Astrocyte (in vitro differentiated cells and primary cell): ENCODE results near the gene PRKCB. TPM values are rescaled to one million over a fixed set of nuclear protein-coding genes. Genes with fewer than 3 reads are reported as not detected.

Experiments used
- DNase-seq: peaks from one replicate; pipeline ENCODE4 v3.0.0-alpha.2; 2010; ENCODE audit warnings: low read depth
- FAIRE-seq: peaks from 2 replicates; lab custom pipeline; 2011; peaks lifted over from hg19 to GRCh38; lab: Jason Lieb, UNC
- H2AFZ ChIP-seq: 2 replicates; pipeline ENCODE4 v1.6.0; 2012; ENCODE audit warnings: low read depth, low read length, inconsistent platforms
- H3K27ac ChIP-seq: 2 replicates; pipeline ENCODE4 v1.5.1; 2011; ENCODE audit warnings: low read depth, low read length, inconsistent platforms
- H3K27me3 ChIP-seq: 2 replicates; pipeline ENCODE4 v1.6.0; 2011; ENCODE audit warnings: low read length, inconsistent platforms; ENCODE audit not compliant: insufficient read depth
- H3K36me3 ChIP-seq: 2 replicates; pipeline ENCODE4 v1.5.1; 2011; ENCODE audit warnings: low read length, inconsistent platforms; ENCODE audit not compliant: insufficient read depth
- H3K4me1 ChIP-seq: 2 replicates; pipeline ENCODE4 v1.5.1; 2011; ENCODE audit warnings: low read length, inconsistent platforms; ENCODE audit not compliant: insufficient read depth
- H3K4me2 ChIP-seq: 2 replicates; pipeline ENCODE4 v1.6.0; 2012; ENCODE audit warnings: low read length, inconsistent platforms
- H3K4me3 ChIP-seq: 2 replicates; pipeline ENCODE4 v1.5.1; 2011; ENCODE audit warnings: low read depth, mild to moderate bottlenecking, low read length, inconsistent platforms; ENCODE audit not compliant: insufficient read depth
- H3K79me2 ChIP-seq: 2 replicates; pipeline ENCODE4 v1.6.0; 2012; ENCODE audit warnings: mild to moderate bottlenecking, low read length, inconsistent platforms; ENCODE audit not compliant: insufficient read depth
- H3K9ac ChIP-seq: 2 replicates; pipeline ENCODE4 v1.6.0; 2012; ENCODE audit warnings: mild to moderate bottlenecking, low read length, inconsistent platforms
- H3K9me3 ChIP-seq: 2 replicates; pipeline ENCODE4 v1.5.1; 2012; ENCODE audit warnings: low read depth, mild to moderate bottlenecking, low read length, inconsistent platforms; ENCODE audit not compliant: insufficient read depth
- H4K20me1 ChIP-seq: 2 replicates; pipeline ENCODE4 v1.6.0; 2012; ENCODE audit warnings: low read length, inconsistent platforms; ENCODE audit not compliant: insufficient read depth
- H3K27ac Mint-ChIP-seq: one replicate; pipeline ENCODE4 v1.8.0; 2021; ENCODE audit warnings: mild to moderate bottlenecking, mixed read lengths; ENCODE audit not compliant: unreplicated experiment
- H3K27me3 Mint-ChIP-seq: one replicate; pipeline ENCODE4 v1.8.0; 2021; ENCODE audit warnings: low read depth, mixed read lengths; ENCODE audit not compliant: unreplicated experiment
- H3K36me3 Mint-ChIP-seq: one replicate; pipeline ENCODE4 v1.8.0; 2021; ENCODE audit warnings: low read depth, mixed read lengths; ENCODE audit not compliant: unreplicated experiment
- H3K4me1 Mint-ChIP-seq: one replicate; pipeline ENCODE4 v1.8.0; 2021; ENCODE audit warnings: low read depth, mixed read lengths; ENCODE audit not compliant: unreplicated experiment
- H3K4me3 Mint-ChIP-seq: one replicate; pipeline ENCODE4 v1.8.0; 2021; ENCODE audit warnings: mild to moderate bottlenecking, moderate library complexity, mixed read lengths; ENCODE audit not compliant: unreplicated experiment
- H3K9me3 Mint-ChIP-seq: one replicate; pipeline ENCODE4 v1.8.0; 2021; ENCODE audit warnings: mild to moderate bottlenecking, mixed read lengths; ENCODE audit not compliant: unreplicated experiment
- EZH2 ChIP-seq: IDR thresholded peaks from 2 replicates; pipeline ENCODE4 v1.6.1; 2012; ENCODE audit warnings: mild to moderate bottlenecking, low read length, inconsistent platforms; ENCODE audit not compliant: insufficient read depth
- total RNA-seq: library from RNA; stranded (reverse); gene quantifications from 2 replicates; pipeline ENCODE4 v1.2.1, GENCODE V29; 2021
- TF ChIP-seq, protein P1 (sequence below): IDR thresholded peaks from 2 replicates; pipeline ENCODE4 v1.5.1; 2011; ENCODE audit warnings: low read depth, mild to moderate bottlenecking, inconsistent platforms, low read length, moderate library complexity; ENCODE audit not compliant: insufficient read depth

PRKCB gene
- total RNA-seq, 1 donor from 2014 or later: 2.5 TPM

GRCh38 chr16:24015923-24016322, 180.1 kb downstream of the PRKCB start:
- Mint-ChIP-seq H3K27me3 (peaks cover 6% of the 10 kb centered on the region), H3K36me3 (no peaks in the 10 kb centered on the region), H3K27ac (no peak overlapping the region), H3K4me3 (no peak overlapping the region), H3K9me3 (no peaks in the 10 kb centered on the region), H3K4me1 (no peaks in the 10 kb centered on the region)
- Histone ChIP-seq H3K36me3 (no peaks in the 10 kb centered on the region), H3K4me2 (no peak overlapping the region), H3K4me1 (no peaks in the 10 kb centered on the region), H2AFZ (no peak overlapping the region), H3K4me3 (no peak overlapping the region), H3K27me3 (no peaks in the 10 kb centered on the region), H3K79me2 (no peaks in the 10 kb centered on the region), H3K9ac (no peak overlapping the region), H3K27ac (no peak overlapping the region), H4K20me1 (no peaks in the 10 kb centered on the region), H3K9me3 (no peaks in the 10 kb centered on the region)
- no peak for DNase-seq
- TF ChIP-seq, protein P1, sequence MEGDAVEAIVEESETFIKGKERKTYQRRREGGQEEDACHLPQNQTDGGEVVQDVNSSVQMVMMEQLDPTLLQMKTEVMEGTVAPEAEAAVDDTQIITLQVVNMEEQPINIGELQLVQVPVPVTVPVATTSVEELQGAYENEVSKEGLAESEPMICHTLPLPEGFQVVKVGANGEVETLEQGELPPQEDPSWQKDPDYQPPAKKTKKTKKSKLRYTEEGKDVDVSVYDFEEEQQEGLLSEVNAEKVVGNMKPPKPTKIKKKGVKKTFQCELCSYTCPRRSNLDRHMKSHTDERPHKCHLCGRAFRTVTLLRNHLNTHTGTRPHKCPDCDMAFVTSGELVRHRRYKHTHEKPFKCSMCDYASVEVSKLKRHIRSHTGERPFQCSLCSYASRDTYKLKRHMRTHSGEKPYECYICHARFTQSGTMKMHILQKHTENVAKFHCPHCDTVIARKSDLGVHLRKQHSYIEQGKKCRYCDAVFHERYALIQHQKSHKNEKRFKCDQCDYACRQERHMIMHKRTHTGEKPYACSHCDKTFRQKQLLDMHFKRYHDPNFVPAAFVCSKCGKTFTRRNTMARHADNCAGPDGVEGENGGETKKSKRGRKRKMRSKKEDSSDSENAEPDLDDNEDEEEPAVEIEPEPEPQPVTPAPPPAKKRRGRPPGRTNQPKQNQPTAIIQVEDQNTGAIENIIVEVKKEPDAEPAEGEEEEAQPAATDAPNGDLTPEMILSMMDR: no peak
- TF ChIP-seq EZH2: no peak
- no peak for FAIRE-seq

DNA sequence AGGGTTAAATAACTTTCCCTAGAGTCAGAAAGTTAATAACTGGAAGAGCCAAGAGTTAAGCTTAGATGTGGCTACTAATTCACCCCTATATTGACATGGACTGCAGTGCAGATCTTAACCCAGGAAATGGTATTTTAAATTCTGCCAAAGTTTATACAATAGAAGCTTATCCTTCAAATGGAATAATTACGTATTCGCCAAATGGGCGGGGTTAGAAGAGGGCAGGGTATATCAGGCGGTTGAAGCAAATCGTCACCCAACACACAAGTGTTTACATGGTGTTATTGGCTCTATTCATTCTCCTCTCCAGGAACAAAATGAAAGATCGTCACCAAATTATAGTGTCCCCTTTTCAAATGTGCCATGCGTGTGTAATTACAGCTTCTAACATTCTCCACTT, 182.7 kb downstream of the PRKCB start:
- Mint-ChIP-seq H3K36me3 (no peaks in the 10 kb centered on the region), H3K9me3 (no peaks in the 10 kb centered on the region), H3K27ac (no peak overlapping the region), H3K4me1 (no peaks in the 10 kb centered on the region), H3K4me3 (no peak overlapping the region), H3K27me3 (peaks cover 6% of the 10 kb centered on the region)
- TF ChIP-seq, protein P1: no peak
- no peak for TF ChIP-seq EZH2
- H3K4me1 ChIP-seq: no peaks in the 10 kb centered on the region
- no peaks in the 10 kb centered on the region for H4K20me1 ChIP-seq
- H3K36me3 ChIP-seq: no peaks in the 10 kb centered on the region
- FAIRE-seq (no peak), DNase-seq (no peak)
- H3K4me3 ChIP-seq: no peak overlapping the region
- no peaks in the 10 kb centered on the region for H3K9me3 ChIP-seq
- H3K79me2 ChIP-seq: no peaks in the 10 kb centered on the region
- H2AFZ ChIP-seq: no peak overlapping the region
- no peak overlapping the region for H3K27ac ChIP-seq
- no peak overlapping the region for H3K9ac ChIP-seq
- no peak overlapping the region for H3K4me2 ChIP-seq
- no peaks in the 10 kb centered on the region for H3K27me3 ChIP-seq

- Mint-ChIP-seq H3K27me3 (peaks cover 36% of the 10 kb centered on the region), H3K4me3 (no peak overlapping the region)
- FAIRE-seq: no peak
These were observed 187.0 kb downstream of the PRKCB start for GRCh38 chr16:24022797-24023196.

More at GRCh38 chr16:24022797-24023196, 187.0 kb downstream of the PRKCB start:
- no peaks in the 10 kb centered on the region for H3K9me3 Mint-ChIP-seq
- no peak overlapping the region for H3K27ac Mint-ChIP-seq
- DNase-seq: no peak
- Histone ChIP-seq H3K9me3 (no peaks in the 10 kb centered on the region), H3K79me2 (no peaks in the 10 kb centered on the region), H3K27me3 (no peaks in the 10 kb centered on the region), H3K4me2 (no peak overlapping the region), H3K36me3 (no peaks in the 10 kb centered on the region), H4K20me1 (no peaks in the 10 kb centered on the region), H3K4me1 (no peaks in the 10 kb centered on the region), H2AFZ (no peak overlapping the region), H3K4me3 (no peak overlapping the region), H3K9ac (no peak overlapping the region), H3K27ac (no peak overlapping the region)
- H3K4me1 Mint-ChIP-seq: no peaks in the 10 kb centered on the region
- H3K36me3 Mint-ChIP-seq: no peaks in the 10 kb centered on the region
- TF ChIP-seq, protein P1: no peak
- no peak for TF ChIP-seq EZH2
